GM18511 (cell line): Measurements from ENCODE around the gene MYRIP.
"Not testable (repeated sequence)": the region's sequence is repeated elsewhere in the genome, so short reads cannot be mapped to it uniquely, and the experiment has no call there.

ENCODE experiments used
- ATAC-seq: cut with Tn5 transposase; IDR thresholded peaks from one replicate; pipeline ENCODE4 v1.9.1; 2021; ENCODE audit warnings: mild to moderate bottlenecking, moderate library complexity; ENCODE audit not compliant: unreplicated experiment

The MYRIP gene

GRCh38 chr3:39805650-39806049 is 3.8 kb upstream of the MYRIP start:
- ATAC-seq, result no peak

- no peak for ATAC-seq
Observed at GRCh38 chr3:39806820-39807219, 2.6 kb upstream of the MYRIP start.

DNA sequence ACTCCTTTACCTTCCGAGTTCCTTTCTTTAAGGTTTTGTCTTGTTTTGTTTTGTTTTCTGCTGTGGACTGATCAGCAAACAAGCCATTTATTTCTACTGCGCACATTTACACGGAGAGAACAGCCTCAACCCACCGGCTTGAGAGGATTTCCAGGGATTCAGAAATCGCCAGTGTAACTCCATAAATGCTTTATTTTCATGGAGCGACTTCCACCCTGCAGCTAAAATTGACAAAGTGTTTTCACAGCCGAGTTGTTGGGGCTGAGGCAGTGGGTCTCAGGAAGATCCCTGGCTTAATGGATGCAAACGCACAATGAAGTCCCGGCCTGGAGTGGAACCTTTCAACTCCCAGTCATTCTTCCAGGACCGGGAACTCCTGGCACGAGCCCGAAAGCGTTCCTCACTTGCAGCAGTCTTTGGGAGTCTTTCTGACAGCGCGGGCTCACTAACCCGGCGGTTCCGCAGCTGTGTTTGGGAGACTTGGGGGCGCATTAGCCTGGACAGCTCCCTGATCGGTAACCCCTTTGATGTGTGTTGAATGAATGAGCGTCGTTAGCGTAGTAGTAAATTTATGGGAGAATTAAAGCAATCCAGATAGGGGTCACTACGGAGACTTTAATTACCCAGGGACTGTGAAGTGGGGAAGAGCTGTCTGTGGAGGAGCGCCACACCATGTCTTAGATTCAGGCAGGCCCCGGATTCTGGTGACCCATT is 785 bp upstream of the MYRIP start:
- ATAC-seq, result no peak

GRCh38 chr3:39809995-39810595 is 686 bp downstream of the MYRIP start:
- peak; percentile 21 for ATAC-seq

GRCh38 chr3:39810647-39811161 is 1.3 kb downstream of the MYRIP start:
- ATAC-seq, result no peak

DNA sequence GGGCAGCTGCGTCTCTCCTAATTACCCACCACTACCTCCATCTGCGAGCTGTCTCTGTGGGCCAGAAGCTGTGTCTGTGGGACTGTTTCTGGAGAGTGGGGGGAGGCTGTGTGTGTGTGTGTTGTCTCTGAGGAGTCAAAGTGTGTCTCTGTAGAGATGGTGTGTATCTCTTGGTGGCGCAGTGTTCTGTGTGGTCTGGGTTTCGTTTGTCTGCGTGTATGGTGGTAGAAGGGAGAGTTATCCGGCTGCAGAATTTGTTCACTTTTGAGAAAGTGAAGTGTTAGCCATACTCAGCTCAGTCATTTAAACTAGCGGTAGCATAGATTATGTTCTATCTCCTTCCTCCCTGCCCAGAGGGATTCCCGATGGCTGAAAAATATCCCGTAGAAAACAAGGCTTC is 2.2 kb downstream of the MYRIP start:
- no peak for ATAC-seq

DNA sequence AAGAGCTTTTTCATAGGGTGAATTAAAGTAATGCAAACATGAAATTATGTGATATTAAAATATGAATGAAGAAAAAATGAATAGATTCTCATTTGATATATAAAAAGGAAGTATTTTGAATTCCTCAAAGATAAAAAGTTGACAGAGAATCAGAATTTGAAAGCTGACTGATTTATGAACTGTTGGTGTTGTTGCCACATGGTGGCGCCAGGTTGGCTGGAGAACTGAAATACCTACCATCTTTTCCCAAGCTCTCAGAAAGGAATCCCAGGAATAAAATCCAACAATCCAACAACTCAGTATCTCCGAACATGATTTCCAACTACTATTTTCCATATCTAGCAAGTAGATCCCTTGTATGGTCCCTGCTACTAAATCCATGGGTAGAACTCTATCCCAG is 3.1 kb downstream of the MYRIP start:
- no peak for ATAC-seq

- no peak for ATAC-seq
Observed at GRCh38 chr3:39814007-39814406, 4.6 kb downstream of the MYRIP start.

DNA sequence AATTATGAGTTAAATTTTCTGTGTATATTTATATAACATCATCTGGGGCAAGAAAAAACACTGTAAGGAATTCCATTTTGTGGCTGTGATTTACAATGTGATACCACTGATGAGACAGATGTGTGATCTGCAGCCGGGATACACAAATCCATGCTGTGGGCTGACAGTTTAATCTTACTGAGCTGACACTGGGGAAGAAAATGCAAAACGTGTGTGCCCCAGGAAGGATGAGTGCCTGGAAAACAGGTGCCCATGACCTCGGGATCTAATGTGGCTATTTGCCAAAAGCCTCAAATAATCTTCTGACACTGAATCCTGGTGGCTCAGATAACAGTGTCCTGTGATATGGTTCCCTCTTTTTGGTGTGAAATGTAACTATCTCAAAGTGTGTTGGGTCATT is 10.5 kb downstream of the MYRIP start:
- ATAC-seq, result no peak

DNA sequence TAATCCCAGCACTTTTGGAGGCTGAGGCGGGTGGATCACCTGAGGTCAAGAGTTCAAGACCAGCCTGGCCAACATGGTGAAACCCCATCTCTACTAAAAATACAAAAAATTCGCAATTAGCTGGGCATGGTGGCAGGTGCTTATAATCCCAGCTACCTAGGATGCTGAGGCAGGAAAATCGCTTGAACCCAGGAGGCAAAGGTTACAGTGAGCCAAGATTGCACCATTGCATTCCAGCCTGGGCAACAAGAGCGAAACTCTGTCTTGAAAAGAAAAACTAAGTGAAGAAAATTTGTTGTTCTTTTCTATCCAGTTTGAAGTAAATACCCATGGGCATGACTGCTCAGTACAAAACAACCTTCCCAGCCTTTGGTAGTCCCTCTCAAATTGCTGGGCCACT is 24.4 kb downstream of the MYRIP start:
- not testable (repeated sequence) for ATAC-seq

- no peak for ATAC-seq
Observed at GRCh38 chr3:39839484-39839883, 30.1 kb downstream of the MYRIP start.

DNA sequence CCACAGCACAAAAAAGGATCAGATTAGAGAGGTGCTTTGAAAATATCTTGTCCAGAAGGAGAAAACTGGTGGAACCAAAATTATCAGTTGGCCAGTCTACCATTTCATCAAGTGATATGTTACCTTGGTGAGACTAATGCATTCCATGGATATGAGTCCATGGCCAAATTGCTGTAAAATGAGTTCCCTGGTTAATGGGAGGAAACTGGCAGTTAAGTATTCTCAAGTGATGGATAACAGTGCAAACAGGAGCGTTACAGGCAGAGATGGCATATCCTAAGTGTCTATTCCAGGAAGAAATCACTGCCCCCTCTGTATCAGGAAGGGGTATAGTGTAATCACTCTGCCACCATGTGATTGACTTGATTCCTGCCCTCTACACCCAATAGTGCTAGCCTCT is 34.0 kb downstream of the MYRIP start:
- ATAC-seq, result no peak

GRCh38 chr3:39848365-39848764 is 39.0 kb downstream of the MYRIP start:
- no peak for ATAC-seq

DNA sequence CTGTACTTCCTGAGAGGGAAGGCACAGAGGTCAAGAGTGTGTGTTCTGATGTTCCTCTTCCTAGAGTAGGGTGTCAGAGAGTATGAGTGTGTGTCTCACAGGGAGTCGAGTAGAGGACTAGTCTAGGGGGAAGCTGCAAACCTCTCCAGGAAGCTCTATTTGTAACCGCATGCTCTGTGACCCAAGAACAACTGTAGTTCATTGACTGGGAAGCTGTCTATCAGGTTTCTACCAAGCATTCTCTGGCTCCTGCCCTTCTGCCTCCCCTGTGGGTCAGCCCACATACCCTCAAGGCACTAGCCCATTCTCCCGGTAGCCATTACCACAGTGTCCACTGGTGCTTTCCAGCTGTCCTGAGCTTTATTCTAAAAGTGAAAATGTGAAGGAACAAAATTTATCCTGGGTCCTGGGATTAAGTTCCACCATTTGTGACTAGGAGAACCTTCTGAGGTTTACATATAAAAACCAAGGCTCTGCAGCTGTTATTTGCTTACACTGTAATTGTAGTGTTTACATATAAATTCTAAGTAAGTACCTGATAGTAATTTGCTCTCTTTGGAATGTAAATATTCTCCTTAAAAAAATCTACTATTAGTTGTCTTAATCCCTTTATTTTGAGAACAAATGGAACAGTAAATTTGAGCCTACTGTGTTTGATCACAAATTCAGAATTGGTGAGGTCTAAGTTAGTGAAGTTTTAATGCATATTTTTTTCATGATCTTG is 40.7 kb downstream of the MYRIP start:
- no peak for ATAC-seq

DNA sequence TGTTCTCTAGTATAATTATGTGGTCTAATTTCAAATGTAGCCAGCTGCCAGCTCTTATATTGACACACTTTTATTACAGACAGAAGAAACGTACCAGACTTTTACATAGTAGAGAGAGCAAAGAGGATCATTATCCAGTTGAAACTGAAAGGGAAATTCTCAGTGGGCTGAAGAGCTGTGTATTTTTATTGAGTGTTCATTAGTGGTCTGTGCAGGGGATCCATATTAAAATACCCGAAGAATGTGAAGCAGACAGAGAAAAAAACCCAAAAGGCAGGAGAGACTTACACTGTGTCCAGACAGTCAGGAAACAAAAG is 41.3 kb downstream of the MYRIP start:
- ATAC-seq, result no peak

DNA sequence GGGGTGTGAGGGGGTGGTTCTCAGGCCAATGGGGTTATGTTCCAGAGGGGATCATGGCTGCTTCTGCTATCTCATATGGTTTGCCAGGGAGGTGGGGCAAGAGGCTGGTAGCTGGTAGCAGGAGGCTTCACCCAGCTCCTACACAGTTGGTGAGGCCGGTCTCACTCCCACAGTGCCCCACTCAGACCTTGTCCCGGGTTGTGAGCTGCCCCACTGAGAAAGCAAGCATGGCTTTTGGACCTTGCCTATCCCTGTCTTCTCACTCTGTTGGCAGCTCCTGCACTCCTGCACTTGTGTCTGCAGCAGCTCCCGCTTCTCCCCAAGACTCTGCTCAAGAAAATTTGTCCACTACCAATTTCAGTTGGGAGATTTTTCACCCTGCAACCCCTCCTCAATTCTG is 46.1 kb downstream of the MYRIP start:
- ATAC-seq, result no peak

GRCh38 chr3:39869890-39870289 is 60.5 kb downstream of the MYRIP start:
- ATAC-seq, result no peak

- no peak for ATAC-seq
Observed at GRCh38 chr3:39870706-39871105, 61.3 kb downstream of the MYRIP start.

DNA sequence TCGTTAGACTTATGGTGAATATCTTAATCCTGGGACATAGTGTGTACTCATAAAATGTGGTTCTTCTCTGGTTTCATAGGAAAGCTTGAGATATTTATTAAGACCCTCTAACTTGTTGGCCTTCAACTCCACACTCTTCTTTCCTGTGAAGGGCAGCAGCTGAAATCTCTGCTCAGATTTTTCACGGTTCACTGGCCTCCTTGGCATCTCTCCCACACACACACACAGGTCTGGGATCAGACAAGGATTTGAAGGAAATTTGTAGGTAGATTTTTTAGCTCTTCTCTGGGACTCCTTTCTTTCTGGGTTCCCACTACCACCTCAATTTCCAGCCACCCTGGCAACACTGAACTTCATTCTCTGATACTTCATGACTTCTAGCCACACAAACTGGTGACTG is 70.2 kb downstream of the MYRIP start:
- ATAC-seq, result no peak

DNA sequence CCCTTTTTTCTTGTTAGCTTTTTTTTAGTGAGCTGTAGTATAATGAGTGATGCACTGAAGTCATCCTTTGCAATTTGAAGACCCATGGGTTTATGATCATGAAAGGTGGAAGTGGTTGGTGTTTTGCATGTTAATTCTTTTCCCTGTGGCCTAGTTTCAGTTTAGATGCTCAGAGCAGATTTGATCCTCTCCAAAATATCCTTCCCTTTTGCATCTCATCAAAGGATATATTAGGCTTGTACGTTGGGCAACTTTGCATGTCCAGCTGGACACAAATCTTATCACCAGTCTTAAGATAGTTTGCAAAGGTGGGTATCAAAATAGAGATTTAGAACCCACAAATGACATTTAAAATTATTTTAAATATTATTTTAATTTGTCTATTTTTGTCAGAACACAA is 72.7 kb downstream of the MYRIP start:
- ATAC-seq, result no peak

DNA sequence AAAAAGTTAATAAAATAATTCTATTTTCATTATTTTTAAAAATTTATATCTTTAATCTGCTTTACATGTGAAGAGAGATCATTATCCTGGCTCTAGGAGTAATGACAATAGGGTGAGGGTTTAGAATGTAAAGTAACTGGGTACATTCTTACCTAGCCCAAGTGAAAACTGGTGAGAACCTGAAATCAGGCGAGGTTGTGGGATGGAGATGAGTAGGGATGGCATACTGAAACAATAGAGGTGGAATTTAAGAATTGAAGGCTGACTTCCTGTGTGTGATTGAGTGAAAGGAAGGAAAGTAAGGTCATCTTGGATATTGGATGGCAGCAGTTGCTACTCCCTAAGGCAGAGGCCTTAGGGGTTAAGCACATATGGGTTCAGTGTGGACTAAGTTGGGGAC is 82.7 kb downstream of the MYRIP start:
- no peak for ATAC-seq

DNA sequence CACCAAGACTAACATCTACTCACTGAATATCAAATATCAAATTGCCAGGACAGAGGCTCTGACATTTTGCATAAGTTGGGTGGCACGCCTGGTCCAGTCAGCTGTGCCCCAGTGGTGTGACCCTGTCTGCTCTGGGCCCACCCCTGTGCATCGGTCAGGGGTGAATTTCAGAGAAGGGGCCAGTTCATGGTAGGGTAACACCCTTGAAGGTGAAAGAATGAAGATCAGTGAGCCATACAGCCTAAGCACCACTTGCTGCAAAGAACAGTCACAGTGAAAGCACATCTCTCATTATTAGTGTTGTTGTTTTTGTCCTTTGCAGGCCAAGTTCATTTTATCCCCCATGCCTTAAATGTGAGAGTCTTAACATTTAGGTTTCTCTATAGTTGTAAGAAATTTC is 86.8 kb downstream of the MYRIP start:
- ATAC-seq, result no peak
